GM21515 (cell line): ENCODE measurements around the gene SLC35A5.

Experiments
- ATAC-seq: cut with Tn5 transposase; IDR thresholded peaks from one replicate; pipeline ENCODE4 v1.9.1; 2021; ENCODE audit not compliant: unreplicated experiment

The SLC35A5 gene

DNA sequence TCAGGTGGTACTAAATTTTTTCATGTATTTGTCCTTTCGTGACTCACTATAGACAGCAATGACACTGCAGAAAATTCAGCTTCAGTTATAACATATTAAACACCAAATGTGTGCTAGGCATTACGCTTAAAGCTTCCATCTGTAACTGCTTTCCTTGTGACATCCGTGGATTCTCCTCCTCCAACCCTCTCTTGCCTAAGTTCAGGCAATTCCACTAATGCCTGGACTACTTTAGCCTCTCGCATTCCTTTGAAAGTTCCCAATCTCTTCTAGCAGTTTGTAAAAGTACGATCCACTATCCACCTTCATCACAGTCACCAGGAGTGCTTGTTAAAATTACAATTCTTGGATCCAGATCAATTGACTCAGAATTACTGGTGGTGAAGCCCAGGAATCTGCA is 61.4 kb downstream of the SLC35A5 start:
- ATAC-seq: no peak

DNA sequence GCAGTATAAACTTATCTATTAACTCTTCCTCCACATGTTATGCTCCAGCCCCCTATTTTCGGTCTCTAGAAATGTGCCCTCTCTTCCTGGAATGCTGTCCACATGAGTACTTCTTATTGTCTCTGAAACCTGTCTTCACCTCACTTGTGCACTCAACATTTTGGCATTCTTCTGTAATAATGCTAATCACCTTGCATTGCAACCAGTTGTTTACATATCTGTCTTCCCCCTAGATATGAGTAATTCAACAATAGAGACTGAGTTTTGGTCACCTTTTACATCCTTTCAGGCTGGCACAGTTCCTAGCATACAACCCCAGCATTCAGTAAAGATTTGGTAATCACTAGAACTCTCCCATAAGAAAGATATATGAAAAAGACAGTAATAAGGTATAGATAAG is 61.9 kb downstream of the SLC35A5 start:
- no peak for ATAC-seq

DNA sequence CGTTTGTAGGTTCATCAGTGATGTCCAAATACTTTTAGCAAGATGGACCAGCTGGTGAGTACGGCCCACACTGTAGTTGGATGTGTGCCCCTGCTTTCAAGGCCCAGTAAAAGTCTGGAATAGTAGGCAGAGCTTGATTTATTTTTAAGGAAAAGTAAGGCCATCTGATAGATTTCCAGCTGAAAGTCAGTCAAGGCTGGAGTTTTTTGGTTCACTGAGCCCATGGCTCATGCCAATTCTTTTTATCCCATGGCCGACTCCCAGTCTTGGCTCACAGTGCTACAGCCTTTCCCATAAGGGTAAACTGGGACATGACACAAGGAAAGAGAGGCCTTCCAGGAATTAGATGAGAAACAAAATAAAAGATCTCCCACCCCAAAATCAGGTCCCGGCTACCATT is 65.6 kb downstream of the SLC35A5 start:
- no peak for ATAC-seq

DNA sequence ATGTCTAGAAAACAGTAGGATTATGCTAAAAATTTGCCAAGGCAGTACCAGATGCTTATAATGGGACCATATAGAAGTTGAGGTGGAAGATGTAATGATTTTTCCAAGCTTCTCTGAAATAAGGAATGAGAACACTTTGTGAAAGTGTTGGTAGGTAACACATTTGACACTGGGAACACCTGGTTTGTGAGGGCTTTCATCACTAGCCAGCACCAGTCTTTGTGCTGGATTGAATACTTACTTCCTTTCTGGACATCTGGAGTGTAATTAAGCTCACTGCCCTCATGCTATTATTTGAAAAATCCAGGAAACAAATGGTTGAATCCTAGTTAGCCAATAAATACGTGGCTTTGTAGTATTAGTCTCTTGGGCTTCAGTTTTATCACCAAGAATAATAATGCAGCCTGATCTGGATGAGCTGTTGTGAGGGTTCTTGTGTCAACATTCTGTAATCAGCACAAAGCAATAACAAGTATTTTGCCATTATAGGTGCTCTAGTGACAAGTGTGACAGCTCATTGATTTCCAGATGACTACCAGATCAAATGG is 66.1 kb downstream of the SLC35A5 start:
- ATAC-seq: no peak

DNA sequence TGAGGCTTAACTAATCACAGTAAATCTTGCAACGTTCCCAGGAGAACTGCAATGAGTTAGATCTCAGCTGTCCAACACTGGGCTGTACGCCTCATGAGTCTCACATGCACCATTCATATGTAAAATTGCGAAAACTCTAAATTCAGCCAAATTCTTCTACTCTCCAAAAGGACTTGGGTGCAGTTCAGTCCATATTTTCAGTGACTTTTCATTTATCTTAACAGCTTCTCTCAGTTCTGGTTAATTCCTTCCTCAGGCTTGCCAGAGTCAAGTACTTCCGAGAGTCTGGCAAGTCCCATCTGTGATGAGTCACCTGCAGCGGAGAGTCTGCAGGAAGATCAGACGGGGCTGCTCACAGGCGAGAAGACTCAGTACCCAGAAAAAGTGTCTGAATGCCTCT is 67.6 kb downstream of the SLC35A5 start:
- no peak for ATAC-seq

DNA sequence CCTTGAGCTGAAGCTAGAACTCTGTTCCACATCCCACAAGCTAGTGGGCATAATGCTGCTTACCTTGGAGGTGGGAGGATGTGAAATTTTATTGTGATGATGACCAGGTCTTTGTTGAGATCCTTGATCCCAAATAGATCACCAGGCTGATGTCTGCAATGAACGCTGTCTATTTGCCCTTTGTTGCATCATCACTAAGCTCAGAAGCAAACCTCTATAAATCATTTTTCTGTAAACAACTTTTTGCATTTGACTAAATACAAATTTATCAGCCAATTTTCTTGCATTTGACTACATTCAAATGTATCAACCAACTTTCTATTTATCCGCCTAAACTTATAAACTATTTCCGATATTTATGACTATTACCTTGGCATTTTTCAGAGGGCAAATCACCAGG is 69.4 kb downstream of the SLC35A5 start:
- no peak for ATAC-seq

DNA sequence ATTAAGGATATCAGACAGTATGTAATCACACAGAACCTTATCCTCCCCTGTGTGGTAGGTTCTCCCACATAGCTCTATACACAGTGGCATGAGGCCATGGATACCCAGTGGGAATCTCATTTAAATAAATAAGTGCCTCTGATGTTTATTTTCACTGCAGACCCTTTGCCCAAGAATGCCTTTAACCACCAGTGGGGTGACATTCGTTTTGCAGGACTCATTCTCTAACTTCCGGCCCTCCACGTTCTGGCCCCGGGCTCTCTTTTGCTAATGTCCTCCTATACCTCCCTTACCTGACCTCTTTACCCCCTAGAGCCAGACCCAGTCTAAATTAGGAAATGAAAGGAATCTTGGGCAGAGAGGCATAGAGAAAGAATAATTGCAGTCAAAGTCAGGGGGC is 70.8 kb downstream of the SLC35A5 start:
- no peak for ATAC-seq

DNA sequence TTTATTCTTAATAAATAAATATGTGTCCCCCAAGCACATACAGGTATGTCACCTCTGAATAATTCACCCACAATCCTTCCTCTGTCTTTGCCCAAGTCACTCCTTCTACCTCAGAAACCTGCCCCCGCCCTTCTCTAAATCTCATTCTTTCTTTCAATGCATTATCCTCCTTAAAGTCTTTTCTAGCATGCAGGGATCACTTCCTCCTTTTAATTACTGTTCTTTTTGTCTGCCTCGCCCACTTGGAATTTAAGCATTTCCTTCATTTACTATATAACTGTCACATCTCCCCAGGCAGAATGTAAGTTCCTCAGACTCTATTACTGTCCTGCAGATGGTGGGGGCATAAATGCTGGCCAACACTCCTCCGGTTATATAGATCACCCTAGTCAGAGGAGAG is 71.3 kb downstream of the SLC35A5 start:
- no peak for ATAC-seq

DNA sequence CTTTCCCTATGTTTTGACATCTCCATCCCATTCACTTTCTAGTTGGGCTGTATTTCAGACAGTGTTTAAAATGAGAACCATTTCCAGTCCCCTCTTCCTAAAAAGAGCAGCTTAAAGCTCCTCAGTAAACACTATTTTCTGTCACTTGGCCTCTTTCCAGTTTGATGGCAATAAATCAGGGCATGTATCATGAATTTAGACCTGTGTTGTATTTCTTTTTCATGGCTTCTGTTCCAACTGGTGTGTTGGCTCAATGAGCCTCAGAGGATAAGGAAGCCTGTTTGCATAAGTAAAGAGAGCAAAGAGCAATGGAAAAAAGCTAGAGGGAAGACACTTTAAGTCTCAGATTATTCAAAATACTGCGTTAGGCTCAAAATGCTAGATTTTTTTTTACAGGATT is 71.9 kb downstream of the SLC35A5 start:
- ATAC-seq: no peak

DNA sequence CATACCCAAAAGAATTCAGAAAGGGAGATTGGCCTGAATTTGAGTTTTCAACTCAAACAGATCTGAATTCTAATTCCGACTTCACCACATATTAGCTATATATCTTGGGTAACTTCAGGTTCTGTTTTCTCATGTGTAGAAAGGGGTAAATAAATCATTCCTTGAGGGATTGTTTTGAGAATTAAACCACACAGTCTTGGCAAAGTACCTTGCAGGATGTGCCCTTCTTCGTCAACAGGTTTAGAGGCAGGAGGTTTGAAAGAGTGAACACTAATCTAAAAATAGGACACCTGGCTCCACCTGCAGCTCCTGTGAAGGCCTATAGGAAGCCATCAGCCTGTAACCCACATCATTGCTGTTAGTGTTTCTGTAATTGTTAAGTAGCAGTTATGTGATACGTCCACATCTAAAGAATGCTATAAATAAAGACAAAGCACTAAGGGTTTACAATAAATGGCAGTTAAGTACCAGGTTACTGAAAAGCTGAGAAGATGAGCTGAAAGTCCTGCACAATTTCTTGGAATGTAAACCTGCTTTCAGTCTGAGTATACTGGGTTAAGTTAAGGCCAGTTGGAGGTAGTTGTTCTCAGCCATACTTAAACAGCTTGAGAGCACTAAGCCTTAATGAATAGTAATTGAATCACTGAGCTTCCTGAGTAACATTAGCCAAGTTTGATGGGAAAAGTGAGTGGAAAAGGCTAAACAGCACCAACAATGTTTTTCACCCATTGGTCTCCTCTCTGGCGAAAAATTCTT is 73.1 kb downstream of the SLC35A5 start:
- no peak for ATAC-seq
